Measurements from ENCODE around the gene ELL.

ELL gene

GRCh38 chr19:18487576-18488402 is 34.1 kb downstream of the ELL start:
- no peak for DNase-seq

DNA sequence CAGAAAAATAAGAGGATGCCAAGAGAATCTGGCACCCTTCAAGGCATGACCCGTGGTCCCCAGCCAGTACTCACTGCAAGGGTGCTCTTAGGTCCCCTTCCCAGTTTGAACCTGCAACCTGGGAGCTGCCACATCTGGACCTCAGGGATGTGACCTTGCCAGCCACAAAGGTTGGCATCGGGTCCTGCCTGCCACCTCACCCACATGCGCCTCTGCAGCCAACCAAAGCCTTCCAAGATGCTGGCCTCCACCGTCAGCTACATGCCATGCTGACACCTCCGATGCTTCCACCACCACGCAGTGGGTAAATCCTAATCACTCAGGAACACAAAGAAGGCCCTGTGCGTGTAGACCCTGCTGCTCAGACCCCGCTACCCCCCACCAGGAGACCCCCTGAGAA is 35.1 kb downstream of the ELL start:
- DNase-seq: no peak

DNA sequence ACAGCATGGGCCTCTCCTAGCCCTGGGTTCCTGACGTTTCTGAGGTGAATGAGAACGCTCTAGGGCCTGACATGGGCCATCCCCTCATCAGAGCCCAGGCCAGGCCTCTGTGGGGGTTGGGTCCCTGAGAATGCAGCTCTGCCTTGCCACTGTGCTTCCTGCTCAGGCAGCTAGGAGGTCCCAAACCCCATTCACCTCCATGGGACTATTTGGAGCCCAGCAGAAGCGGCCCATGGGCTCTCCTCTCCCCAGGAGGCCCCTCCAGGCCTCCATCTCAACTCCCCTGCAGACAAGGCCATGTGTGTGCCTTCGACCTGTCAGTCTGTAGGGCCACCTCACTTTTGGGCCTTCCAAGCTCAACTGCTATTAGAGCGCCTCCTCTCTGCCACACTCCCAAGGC is 36.9 kb downstream of the ELL start:
- DNase-seq: no peak

- DNase-seq: no peak
These were observed 38.6 kb downstream of the ELL start for GRCh38 chr19:18483119-18483890.

DNA sequence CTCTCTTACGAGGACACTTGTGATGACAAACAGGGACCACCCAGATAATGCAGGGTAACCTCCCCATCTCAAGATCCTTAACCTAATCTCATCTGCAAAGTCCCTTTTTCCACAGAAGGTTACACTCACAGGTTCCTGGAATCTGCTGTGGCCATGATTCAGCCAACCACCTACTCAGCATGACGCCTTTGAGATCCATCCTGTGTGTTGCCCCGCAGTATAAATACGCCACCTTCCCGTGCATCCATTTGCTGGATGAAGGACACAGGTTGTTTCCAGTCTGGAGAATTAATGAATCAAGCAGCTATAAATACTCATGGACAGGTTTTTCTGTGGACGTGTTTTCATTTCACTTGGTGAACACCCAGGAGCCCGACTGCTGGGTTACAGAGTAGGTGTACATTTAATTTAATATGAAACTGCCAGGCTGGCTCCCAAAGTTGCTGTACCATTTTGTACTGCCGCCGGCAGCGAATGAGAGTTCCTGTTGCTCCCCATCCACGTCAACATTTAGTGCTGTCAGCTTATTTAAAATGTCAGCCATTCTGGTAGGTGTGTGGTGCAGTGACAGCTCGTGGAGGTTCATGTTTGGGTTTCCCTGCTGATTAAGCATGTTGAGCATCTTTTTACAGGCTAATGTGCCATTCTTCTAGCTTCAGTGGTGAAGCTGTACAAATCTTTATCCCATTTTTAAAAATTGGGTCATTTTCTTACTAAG is 40.2 kb downstream of the ELL start:
- no peak for DNase-seq

GRCh38 chr19:18480006-18480691 is 41.7 kb downstream of the ELL start:
- no peak for DNase-seq

DNA sequence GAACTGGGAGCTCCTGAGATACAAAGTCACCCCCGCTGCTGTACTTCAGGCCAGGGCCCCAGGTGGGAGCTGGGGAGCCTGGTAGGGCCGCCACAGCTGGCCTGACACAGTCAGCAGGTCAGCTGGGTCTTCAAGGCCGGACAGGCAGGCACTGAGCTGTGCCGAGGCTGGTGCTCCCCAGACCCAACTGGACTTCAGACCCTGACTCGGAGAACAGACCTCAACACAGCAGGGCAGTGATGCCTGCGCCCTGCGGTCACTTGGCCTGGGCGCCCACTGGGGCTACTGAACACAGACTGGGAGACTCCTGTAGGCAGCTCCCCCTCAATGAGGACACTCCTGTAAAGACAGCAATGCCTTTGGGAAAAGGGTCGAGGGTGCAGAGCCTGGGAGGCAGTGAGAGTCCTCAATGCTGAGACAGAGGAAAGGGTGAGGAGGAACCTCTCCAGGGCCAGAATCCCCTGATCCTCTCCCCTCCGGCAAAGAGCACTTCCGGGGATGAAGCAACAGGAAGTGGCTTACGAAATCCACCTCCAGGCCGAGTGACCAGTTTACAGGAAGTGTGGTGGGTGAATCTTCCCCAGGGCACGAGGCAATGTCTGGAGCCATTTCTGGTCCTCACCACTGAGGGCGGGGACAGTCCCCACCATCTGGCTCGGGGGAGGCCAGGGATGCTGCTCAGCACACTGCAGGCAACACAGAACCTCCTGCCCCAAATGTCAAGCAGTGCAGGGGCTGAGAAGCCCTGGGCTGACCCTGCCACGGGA is 43.1 kb downstream of the ELL start:
- peak; percentile 83 for DNase-seq

DNA sequence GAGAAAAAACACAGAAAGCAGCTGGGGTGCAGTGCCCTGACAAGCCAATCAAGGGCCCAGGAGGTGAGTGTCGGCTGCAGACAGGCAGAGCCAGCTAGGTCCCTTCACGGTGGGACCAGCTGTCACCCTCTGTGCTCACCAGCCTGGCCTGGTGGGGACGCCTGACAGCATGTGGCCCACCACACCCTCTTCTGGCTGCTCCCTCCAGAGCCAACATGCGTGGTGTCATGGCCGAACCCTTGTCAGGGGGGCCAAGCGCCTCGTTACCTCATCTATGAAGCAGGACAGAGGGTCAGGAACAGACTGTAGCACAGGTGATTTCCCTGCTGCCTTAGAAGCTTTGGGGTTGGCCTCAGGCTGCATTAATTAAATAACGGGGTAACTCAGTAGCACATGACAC is 43.9 kb downstream of the ELL start:
- DNase-seq: no peak

DNA sequence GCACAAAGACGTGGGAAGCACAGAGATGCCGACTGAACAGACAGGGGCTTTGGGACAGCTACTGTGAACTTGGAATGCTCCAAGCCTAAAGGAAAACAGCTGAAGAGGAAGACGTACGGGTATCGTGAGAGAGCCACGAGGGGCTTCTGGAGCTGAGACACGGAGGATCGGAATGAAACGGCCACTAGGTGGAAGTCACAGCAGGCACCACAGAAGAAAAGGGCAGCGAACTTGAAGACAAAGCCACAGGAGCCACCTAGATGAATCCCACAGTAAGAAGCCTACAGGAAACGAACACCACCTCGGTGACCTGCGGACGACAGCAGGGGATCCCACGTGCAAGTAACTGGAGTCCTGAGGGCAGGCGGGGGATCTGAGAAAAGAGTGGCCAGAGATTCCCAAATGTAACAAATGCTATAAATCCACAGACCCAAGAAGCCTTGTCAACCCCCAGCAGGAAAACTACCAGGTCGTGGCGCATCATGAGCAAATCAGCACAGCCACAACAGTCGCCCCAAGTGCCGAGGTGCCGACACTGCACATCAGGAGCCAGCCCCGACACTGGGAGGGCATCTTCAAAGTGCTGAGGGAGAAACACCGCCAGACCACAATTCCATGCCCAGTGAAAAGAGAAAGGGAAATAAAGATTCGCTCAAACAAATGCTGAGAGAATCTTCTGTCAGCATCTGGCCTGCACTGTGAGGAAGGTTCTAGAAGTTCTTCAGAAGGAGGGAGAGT is 44.7 kb downstream of the ELL start:
- no peak for DNase-seq

DNA sequence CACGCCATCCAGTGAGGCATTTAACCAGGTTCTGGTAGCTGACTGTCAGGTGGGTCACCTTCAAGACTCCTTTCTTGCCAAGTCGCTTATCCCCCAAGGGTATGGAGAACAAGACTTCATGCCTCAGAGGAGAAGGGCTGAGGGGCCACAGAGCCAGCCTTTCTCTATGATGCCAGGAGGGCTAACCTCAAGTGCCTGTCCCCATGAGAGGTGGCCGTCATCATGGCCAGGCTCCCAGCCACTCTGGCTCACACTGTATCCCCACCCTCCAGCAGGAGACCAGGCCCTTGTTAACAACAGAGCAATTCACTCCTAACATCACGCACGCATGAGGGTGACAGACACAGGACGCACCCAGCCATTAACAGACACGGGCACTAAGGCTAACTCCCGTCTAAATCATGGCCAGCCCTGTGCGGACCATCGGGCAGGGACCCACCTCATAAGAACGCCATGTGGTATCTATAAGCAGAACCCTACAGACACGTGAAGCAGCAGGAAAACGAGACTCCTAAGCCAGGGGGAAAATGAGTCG is 45.3 kb downstream of the ELL start:
- no peak for DNase-seq

GRCh38 chr19:18475762-18476331 is 46.0 kb downstream of the ELL start:
- no peak for DNase-seq

- peak; percentile 39 for DNase-seq
These were observed 46.8 kb downstream of the ELL start for GRCh38 chr19:18475004-18475453.

- no peak for DNase-seq
These were observed 47.4 kb downstream of the ELL start for GRCh38 chr19:18474366-18474887.

DNA sequence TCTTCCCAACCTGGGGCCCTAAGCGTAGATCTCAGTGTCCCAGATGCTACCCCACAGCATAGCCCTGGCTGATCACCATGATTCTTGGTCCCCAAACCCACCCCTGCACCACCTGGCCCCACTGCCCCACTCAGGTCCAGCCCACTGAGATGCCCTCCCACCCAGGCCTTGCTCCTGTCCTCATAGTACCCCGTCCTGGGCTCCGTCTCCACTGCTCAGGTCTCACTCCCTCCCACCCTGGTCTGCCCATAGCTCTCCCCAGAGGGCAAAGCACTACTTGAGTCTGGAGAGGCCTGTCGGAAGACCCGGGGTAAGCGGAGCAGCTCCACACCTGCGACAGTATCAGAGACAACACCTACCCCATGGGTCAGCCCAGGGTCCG is 48.2 kb downstream of the ELL start:
- no peak for DNase-seq

- no peak for DNase-seq
These were observed 48.7 kb downstream of the ELL start for GRCh38 chr19:18473003-18473705.

- no peak for DNase-seq
These were observed 51.1 kb downstream of the ELL start for GRCh38 chr19:18470787-18471186.

DNA sequence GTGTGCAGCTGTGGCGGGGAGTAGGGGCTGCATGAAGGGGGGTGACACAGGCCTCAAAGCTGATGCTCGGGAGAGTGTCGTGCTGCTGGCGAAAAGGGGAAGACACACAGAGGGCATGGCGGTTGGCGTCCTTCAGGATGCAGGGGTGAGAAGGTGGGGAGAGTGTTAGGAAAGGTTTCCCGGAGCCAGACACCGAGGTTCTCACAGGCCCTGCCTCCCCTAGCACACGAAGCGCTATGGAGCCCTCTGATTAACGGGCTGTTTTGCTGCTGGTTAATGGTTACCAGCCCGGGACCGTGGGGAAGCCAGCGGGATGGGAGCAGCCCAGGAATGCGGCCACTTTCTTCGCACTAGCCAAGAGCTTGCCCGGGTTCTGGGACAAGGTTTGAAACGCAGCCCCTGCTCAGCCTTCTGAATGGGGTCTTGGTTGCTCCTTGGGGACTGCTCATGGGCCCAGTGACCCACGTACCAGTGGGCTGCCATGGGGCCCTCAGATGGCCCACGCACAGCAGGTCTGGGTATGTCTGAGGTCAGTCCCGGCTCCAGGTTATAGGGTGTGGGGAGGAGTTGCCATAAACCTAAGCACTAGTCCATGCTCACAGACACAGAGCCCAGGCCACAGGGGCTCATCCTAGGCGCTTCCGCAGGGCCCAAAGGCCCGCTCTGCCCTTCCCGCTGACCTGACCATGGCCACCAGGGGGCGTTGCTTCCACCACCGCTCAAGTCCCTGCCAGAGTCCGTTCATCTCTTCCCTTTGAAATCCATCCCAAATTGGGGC is 52.6 kb downstream of the ELL start:
- peak; percentile 38 for DNase-seq

DNA sequence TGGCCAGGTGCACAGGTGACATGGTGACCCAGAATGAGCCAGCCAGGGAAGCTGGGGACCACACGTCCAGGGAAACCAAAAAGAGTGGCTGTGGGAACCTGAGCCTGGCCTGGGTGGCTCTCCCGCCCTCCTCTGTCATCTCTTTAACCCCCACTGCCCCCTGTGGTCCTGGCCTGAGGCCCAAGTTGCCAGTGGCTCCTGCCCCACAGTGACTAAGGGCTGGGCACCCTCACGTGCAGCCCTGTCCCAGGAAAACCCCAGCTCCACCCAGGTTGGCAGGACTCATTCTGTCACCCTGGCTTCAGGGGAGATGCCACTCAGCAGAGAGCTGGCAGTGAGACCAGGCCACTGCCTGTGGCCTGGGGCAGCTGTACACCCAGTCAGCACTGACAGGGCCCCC is 53.4 kb downstream of the ELL start:
- DNase-seq: peak; percentile 33

GRCh38 chr19:18467978-18468377 is 53.9 kb downstream of the ELL start:
- no peak for DNase-seq

Data from CD4-positive, alpha-beta T cell treated with Interleukin-15 for 1 hour (primary cell).